Muscle of arm (tissue), 14 donors: ENCODE data around the gene GRK6. TPM values are rescaled to one million over a fixed set of nuclear protein-coding genes. Genes with fewer than 3 reads are reported as not detected.
A peak's percentile ranks its signal among the peaks of the same experiment; 100 is the strongest.

Source experiments
- DNase-seq: peaks from one replicate; pipeline ENCODE4 v3.0.0-alpha.2; 2013
- long read RNA-seq, 11 donors: transcript quantifications; one replicate each; lab custom pipeline, GENCODE V29; 2026
- polyA plus RNA-seq, 12 donors: library from polyadenylated mRNA; unstranded; fragments of 120-200 nt; gene quantifications; one replicate each; pipeline ENCODE4 v1.2.1, GENCODE V29; 2013; ENCODE audit not compliant: insufficient read length in 12 of 12

The GRK6 gene
- 10 to 100 TPM in 11 of 12 donors, not detected in 1; 12.4 to 29.0 (median 16.2) TPM for polyA plus RNA-seq
- long read RNA-seq, donor 1, transcript GRK6-201 (16 exons, 2,939 nt) = major isoform, 6 of 11 reads
- long read RNA-seq, donor 1, partial matches to known transcripts = 5 of 11 reads
- long read RNA-seq, donor 1, other reads (novel, unspliced or antisense) = 0 of 11 reads
- long read RNA-seq, donor 2, partial matches to known transcripts = 0 of 3 reads
- long read RNA-seq, donor 2, other reads (novel, unspliced or antisense) = 0 of 3 reads
- long read RNA-seq, donor 3, partial matches to known transcripts = 0 of 3 reads
- long read RNA-seq, donor 3, other reads (novel, unspliced or antisense) = 0 of 3 reads
- long read RNA-seq, donor 4, partial matches to known transcripts = 0 of 3 reads
- long read RNA-seq, donor 4, other reads (novel, unspliced or antisense) = 0 of 3 reads
- long read RNA-seq, donor 5, partial matches to known transcripts = 0 of 4 reads
- long read RNA-seq, donor 5, other reads (novel, unspliced or antisense) = 0 of 4 reads
- long read RNA-seq, donor 6, transcript GRK6-201 (16 exons, 2,939 nt) = major isoform, 6 of 6 reads
- long read RNA-seq, donor 6, partial matches to known transcripts = 0 of 6 reads
- long read RNA-seq, donor 6, other reads (novel, unspliced or antisense) = 0 of 6 reads
- long read RNA-seq, donor 7 = 0 reads
- long read RNA-seq, donor 8, transcript GRK6-201 (16 exons, 2,939 nt) = major isoform, 9 of 10 reads
- long read RNA-seq, donor 8, partial matches to known transcripts = 0 of 10 reads
- long read RNA-seq, donor 8, other reads (novel, unspliced or antisense) = 0 of 10 reads
- long read RNA-seq, donor 9, partial matches to known transcripts = 0 of 3 reads
- long read RNA-seq, donor 9, other reads (novel, unspliced or antisense) = 0 of 3 reads
- long read RNA-seq, donor 10, transcript GRK6-201 (16 exons, 2,939 nt) = major isoform, 6 of 7 reads
- long read RNA-seq, donor 10, partial matches to known transcripts = 0 of 7 reads
- long read RNA-seq, donor 10, other reads (novel, unspliced or antisense) = 0 of 7 reads
- long read RNA-seq, donor 11, partial matches to known transcripts = 0 of 5 reads
- long read RNA-seq, donor 11, other reads (novel, unspliced or antisense) = 0 of 5 reads

DNA sequence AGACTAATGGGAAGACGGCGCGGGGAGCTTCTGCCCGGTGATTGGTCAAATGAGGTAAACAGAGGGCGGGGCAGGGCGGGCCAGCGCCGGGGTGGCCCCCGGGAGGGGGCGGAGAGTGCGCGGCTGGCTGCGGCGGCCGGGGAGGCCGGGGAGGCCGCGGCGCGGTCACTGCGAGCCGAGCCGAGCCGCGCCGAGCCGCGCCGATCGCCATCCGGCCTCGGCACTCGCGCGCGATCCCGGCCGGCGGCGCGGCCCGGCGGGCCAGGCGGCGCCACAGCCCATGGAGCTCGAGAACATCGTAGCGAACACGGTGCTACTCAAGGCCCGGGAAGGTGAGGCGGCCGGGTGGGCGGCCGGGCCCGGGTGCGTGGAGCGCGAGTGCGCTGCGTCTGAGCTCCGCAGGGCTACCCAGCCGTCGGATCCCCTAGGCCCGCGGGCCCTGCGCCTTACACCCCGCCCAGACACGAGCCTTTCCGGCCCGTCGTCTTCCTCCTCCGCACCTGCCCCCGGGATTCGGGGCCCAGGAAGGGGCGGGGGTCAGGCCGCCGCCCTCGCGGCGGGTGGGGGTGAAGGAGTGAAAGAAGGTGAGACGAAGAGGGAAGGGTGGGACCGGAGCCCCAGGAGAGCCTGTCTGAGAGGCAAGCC lies at the start of gene GRK6:
GRK6 (plus strand) TSS at position 111 of the 645 bp plus-strand sequence; CDS start at position 281, 170 bp downstream.
- DNase-seq = no peak

DNA sequence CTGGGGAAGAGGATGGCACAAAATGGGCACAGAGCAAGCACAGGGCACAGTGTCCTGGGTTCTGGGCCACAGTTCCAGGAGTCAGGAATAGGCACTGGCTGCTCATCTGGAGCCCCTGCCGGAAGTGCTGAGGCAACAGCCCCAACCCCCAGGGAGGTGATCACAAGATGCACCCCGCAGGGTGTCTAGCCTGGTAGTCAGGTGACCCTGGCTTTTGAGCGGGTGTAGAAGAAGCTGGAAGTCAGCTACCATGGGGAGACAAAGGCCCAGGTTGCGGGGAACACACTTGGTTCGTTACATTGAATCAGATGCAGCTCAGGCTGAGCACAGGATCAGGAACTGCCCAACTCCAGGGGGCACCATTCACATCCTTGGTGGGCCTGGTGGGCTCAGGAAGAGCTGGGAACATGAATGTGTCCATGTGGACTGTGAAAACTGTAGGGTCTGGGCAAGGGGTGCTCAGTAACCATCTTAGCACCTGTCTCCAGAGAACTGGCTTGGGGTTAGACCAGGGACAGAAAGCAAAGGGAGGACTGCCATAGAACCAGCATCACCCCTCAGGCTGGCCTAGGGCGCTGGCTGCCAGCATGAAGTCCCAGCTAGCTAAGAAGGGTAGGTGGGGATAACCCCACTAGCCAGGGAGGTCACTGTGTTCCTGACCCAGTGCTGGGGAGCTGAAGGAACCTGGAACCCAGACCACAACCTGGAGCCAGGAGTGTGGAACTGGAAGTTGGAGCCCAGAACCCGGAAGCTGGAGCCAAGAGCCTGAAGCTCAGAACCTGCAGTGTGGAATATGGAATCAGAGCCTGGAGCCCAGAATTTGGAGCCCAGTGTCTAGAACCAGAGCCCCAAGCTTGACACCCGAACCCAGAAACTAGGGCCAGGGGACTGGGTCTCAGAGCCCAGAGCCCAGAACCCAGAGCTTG lies 48.4 kb upstream of the GRK6 start:
- no peak for DNase-seq

DNA sequence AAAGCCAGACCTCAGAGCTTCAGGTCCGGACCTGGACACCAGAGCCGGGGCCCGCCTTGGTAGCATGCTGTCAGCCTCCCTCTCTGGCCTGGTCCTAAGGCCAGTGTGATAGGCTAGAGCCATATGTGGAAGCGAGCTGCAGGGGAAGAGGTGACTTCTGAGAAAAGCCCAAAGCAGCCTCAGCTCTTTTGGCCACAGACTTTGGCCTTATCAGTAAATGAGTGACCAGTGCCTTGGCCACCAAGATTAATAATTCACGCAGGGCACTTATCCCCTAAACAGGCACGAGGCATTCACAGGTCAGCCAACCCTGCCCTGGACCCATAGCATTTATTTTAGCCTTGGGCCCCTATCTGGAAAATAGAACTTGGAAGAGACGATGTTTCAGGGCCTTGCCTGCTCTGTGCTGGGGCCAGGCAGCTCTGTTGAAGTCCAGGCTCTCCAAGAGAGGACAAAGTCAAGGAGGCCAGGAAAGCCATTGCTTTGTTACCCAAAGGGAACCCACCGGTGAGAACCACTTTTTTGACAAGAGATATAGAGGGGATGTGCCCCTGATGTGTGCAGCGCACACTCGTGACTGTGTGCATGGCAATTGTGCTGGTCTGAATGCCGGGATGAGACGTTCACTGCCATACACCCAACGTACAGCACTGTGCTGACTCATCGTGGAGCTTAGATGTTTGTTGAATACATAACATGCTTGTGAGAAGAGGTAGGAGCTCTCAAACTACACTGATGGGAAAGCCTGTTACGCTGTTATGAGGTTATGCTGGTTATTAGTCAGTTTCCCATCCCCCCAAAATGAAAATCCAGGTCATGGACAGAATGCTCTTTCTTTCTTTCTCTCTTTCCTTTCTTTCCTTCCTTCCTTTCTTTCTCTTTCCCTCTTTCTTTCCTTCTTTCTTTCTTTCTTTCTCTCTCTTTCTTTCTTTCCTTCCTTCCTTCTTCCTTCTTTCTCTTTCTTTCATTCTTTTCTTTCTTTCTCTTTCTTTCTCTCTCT lies 47.3 kb upstream of the GRK6 start:
- no peak for DNase-seq

DNA sequence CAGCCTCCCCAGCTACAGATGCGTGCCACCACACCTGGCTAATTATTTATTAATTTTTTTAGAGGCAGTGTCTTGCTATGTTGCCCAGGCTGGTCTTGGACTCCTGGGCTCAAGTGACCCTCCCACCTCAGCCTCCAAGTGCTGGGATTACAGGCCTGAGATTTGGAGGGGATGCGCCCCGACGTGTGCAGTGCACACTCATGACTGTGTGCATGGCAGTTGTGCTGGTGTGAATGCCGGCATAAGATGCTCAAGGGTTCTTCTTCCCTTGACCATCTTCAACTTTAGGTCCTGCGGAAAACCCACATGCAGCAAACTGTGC lies 45.7 kb upstream of the GRK6 start:
- no peak for DNase-seq

DNA sequence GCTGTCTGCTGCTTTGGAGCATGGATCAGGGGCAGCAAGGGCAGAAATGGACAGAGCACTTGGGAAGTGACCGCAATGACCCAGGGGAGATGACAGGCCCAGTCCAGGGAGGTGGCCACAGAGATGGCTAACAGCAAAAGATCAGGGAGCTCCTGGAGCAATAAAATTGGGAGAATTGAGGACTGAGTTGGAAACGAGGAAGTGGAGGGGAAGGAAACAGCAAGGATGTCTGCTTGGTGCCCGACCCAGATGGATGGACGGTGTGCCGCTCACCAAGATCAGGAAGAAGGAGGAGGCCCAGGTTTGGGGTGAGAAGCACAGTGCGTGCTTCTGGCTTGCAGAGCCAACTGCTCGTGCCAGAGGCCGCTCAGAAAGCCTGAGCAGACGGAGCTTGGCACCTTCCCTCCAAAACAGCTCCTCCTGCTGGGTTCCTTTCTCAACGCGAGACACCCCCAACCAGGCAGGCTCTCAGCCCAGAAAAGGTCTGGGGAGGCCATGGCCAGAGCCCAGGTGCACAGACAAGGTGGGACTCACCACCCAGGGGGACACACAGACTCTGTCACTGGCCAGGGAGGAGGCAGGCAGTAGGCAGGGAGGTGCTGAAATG lies 44.0 kb upstream of the GRK6 start:
- DNase-seq = no peak

DNA sequence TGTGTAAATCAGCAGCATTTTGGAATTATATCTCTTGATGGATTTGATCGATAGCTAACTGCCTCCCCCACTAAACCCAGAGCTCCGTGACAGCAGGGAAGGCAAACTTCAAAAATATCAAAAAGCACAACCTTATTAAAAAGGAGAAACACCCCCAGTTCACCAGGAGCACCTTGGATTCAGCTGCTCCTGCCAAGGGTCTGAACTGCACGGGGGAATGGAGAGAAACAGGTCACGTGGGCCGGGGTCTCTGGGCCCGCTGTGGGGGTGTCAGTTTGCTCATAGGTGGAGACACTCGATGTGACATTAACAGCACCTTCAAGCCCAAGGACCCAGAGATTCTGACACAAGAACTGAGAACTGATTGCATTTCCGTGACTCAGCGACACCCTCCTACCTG lies 43.3 kb upstream of the GRK6 start:
- no peak for DNase-seq

DNA sequence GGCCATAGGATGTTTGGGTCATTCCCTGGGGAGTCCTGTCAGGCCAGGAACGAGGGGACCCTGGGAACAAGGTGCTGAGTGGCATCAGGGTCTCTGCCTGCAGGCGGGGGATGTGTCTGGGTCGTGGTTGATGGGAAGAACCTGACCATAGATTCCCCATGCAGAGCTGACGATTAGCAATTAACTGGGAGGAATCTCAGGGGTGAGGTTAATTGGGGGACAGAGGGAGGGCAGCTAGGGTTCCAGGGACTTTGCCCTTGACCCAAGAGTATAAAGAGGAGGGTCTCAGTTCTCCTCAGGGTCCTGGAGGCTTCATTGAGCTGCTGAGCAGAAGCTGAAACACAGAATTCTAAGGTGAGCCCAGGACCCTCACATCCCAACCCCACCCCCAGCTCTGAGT lies 42.3 kb upstream of the GRK6 start, which contains the start of gene SLC34A1:
SLC34A1 (plus strand) TSS at position 301 of the 400 bp plus-strand sequence. CDS start 1,308 bp downstream, outside the sequence.
- no peak for DNase-seq

DNA sequence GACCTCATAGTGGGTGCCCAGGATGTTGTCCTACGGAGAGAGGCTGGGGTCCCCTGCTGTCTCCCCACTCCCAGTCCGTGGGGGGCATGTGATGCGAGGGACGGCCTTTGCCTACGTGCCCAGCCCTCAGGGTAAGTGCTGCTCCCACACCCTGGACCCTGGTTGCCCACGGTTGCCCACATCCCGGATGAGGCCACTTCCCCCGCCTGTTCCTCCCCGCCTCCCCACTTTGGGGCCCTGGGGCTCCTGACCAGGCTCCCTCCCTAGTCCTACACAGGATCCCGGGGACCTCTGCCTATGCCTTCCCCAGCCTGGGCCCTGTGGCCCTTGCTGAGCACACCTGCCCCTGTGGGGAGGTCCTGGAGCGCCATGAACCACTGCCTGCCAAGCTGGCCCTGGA lies 40.8 kb upstream of the GRK6 start:
- DNase-seq = no peak

DNA sequence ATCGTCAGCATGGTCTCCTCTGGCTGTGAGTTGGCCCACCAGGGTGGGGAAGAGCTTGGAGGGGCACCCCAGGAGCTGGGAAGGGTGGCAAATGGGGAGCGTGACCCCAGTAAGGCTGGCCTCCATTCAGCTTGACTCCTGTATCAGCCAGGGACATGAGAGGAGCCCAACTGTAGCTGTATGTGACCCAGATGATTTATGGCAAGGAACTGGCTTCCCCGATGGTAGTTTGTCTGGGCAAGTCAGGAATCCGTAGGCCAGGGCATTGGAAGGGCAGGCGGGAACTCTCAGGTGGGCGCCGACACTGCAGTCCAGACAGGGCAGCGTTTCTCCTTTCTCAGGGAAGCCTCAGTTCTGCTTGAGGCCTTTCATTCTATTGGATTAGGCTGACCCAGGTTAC lies 39.9 kb upstream of the GRK6 start:
- no peak for DNase-seq

DNA sequence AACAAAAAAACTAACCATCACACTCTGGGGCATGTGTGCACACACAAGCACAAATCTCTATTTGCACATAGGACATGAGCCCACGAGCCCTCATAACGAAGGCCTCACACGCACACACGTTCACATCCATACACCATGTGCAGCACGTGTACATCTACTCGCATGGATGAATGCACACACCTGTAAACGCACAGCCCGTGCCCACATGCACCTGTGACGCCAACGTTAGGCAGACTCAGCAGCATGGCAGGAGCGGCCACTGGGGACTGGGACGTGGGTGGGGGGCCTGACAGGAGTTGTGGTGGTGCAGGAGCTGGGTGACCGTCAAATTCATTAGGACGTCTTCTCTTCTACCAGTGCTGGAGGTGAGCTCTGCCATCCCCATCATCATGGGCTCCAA lies 39.1 kb upstream of the GRK6 start:
- DNase-seq = no peak

DNA sequence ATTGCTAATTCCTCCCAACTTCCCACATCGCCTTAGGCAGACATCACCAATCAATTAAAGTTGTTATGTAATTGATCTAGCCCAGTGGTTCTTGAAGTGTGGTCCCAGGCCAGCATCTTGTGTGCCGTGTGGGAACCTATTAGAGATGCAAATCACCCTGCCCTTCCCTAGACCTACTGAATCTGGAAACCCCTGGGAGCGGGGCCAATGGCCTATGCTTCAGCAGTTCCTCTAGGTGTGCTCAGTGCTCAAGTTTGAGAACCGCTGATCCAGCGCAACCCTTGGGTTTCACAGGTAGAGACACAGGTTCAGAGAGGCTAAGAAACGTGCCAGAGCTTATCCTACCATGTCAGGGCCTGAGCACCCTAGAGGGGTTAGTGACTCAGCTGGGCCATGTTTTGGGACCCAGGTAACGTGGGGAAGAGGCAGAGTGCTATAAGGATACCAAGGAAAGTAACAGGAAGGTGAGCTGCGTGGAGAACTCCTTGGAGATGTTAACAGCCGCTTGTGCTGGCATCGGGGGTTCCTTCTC lies 37.9 kb upstream of the GRK6 start:
- DNase-seq = no peak

DNA sequence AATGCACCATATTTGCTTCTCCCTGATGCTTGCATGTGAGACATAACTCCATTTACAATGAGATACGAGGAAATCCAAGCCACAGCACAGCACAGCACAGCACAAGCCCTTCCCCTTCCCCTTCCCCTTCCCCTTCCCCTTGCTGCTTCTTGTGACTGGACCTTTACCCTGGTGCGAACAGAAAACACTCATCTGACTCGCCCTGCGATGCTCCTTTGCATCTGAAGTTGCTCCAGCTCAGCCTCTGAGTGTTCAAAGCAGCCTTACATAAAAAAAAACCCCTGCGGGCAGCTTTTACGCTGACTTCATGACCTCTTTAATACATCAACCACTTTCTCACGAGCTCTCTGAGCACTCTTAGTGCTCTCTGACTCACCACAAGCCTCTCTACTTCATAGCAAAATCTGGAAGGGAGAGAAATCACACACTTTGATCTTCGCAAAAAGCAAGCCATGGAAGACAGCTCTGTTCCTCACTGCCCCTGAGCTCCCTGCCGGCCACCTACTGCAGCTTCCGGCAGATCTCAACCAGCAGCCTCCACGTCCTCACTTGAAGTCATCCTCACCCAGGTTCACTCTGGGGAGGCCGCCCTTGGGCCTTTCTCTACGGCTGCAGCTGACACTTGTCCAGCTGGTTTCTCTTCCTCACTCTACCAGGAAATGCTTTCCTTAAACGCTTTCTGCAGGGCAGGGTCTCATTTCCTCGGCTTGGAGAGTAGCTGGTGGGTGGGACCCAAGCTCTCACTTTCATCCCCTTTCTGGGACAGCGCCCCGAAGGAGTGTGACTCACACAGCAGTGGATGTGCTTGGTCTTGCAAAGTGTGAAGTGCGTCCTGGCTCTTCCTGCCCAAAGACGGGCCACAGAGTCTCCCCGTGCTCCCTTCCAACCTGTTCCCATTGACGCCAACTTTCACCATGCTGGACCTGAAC lies 37.0 kb upstream of the GRK6 start:
- DNase-seq = no peak

DNA sequence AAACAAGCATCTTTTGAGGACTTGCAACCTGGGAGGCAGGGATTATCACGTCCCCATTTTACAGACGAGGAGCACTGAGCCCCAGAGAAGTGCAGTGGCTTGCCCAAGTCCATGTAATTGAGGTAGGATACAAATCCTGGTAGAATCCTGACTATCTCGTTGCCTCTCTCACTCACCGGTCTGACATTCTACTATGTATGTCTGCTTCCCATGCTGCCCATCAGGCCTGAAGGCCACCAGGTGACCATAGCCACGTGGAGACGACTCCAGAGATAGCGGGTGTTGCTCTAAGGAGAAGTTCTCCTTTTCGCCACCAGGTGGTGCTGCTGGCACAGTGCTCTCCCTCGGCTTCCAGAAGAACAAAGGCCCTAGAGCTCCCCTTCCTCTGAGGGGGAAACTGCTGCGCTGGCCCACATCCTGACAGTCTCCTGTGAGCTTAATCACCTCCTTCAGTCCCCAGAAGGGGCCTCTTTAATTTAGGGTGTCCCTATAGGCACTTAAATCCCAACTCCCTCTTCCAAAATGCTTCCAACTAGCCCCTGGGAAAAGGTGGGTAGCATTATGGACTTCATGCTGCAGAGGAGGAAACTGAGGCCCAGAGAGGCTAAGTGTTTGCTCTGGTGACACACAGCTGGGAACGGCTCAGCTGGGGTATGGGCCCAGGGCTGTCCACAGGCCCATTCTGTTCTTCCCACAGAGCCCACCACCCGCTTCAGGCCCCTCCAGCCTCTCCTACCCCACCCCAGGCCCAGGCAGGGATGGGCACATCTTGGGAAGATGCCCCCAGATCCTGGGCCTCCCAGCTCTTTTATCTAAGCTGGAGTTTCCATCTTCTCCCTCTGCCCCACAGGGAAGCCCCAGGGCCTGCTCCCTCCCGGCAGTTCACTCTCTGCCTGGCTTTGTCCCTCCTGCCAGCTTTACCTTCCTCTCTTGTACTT lies 35.8 kb upstream of the GRK6 start:
- DNase-seq = peak; percentile 90

DNA sequence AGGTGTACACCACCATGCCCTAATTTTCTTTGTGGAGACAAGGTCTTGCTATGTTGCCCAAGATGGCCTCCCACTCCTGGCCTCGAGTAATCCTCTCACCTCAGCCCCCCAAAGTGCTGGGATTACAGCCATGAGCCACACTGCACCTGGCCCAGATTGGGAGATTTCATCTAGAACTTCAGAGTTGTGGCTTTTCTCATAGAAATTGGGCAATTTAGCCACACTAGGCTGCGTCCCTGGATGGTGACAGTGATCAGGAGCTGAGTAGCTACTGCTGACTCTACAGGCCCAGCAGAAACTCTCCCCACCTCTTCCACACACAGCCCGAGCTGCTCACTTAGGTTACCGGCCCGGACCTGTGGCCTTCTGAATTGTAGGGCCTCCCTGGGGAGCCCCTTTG lies 33.7 kb upstream of the GRK6 start:
- DNase-seq = no peak

DNA sequence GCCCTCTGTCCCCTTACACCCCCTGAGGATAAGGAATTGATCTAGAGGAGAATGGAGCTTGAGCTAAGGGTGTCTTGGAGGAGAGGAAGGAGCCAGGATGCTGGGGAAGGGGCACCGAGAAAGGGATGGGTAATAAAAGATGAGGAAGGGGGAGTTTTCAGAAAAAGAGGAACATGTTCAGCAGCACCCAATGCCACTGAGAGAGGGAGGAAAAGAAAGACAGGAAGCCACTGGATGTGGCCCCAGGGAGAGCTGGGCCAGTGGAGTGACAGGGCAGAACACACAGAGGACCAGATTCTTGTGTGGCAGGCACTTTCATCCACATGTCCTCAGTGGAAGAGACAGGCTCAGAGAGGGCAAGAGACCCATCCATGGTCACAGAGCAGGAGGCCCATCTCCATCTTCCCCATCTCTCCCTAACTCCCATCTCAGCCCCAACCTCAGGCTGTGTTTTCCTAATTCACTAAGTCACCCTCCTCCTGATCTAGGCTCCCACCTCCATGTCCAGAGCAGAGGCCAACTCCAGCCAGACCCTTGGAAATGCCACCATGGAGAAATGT lies 33.2 kb upstream of the GRK6 start:
- DNase-seq = no peak

DNA sequence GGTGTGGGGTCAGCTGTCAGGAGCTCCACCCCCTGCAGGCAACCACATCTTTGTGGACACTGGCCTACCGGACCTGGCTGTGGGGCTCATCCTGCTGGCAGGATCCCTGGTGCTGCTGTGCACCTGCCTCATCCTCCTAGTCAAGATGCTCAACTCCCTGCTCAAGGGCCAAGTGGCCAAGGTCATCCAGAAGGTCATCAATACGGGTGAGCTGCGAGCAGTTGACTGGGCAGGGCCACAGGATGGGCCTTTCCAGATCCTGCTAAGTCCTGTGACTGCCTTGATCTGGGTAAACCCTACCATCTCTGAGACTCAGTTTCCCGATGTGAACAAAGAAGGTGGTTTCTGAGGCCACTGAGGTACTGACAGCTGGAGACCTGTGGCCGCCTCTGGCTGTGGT lies 32.5 kb upstream of the GRK6 start:
- DNase-seq = no peak
